Heart left ventricle (tissue), 16 donors: ENCODE results near the gene XRCC3. TPM values are rescaled to one million over a fixed set of nuclear protein-coding genes. Genes with fewer than 3 reads are reported as not detected.

Experiments used
- ATAC-seq, 4 donors: fragments of 200-7000 bp; cut with Tn5 transposase; one replicate each; pipeline ENCODE4 v1.9.1; 2020 to 2022; ENCODE audit warnings: moderate library complexity in 4 of 4, mild to moderate bottlenecking in 3 of 4, moderate number of reproducible peaks in 1 of 4
- DNase-seq, 5 donors: peaks; one replicate each; pipeline ENCODE4 v3.0.0-alpha.2; 2020
- H3K27ac ChIP-seq, 12 donors: fragments of 200-600 bp; sonication (generic) in 4 of 12; one replicate each; pipeline versions ENCODE4 v1.5.0 to v1.8.0; 2016 to 2022; ENCODE audit warnings: mild to moderate bottlenecking in 2 of 12
- H3K27me3 ChIP-seq, 9 donors: fragments of 200-600 bp; sonication (generic) in 2 of 9; one replicate each; pipeline versions ENCODE4 v1.5.1 to v1.8.0; 2016 to 2022; ENCODE audit warnings: mild to moderate bottlenecking in 3 of 9
- H3K36me3 ChIP-seq, 9 donors: fragments of 200-600 bp; sonication (generic) in 2 of 9; one replicate each; pipeline versions ENCODE4 v1.5.0 to v1.8.0; 2018 to 2022; ENCODE audit warnings: mild to moderate bottlenecking in 2 of 9
- H3K4me1 ChIP-seq, 12 donors: fragments of 200-600 bp; sonication (generic) in 4 of 12; one replicate each; pipeline versions ENCODE4 v1.5.0 to v1.8.0; 2016 to 2022; ENCODE audit warnings: mild to moderate bottlenecking in 3 of 12
- H3K4me3 ChIP-seq, 12 donors: fragments of 200-600 bp; sonication (generic) in 4 of 12; one replicate each; pipeline versions ENCODE4 v1.5.0 to v1.8.0; 2017 to 2022; ENCODE audit warnings: mild to moderate bottlenecking in 9 of 12, moderate library complexity in 4 of 12
- H3K9me3 ChIP-seq, 12 donors: fragments of 200-600 bp; sonication (generic) in 4 of 12; one replicate each; pipeline versions ENCODE4 v1.5.0 to v1.8.0; 2016 to 2022; ENCODE audit warnings: mild to moderate bottlenecking in 1 of 12
- CTCF ChIP-seq, 12 donors: fragments of 200-600 bp; sonication (generic) in 4 of 12; IDR thresholded peaks; one replicate each; pipeline versions ENCODE4 v1.5.0 to v1.8.0; 2018 to 2022; ENCODE audit warnings: antibody characterized with exemption in 12 of 12, mild to moderate bottlenecking in 5 of 12
- POLR2A ChIP-seq, 2 donors: fragments of 450-650 bp; IDR thresholded peaks; one replicate each; pipeline ENCODE4 v1.6.1; 2017; ENCODE audit warnings: antibody characterized with exemption in 2 of 2, mild to moderate bottlenecking in 2 of 2, moderate library complexity in 2 of 2
- WGBS, 4 donors: extraction: QIAGEN DNeasy Blood & Tissue Kit in 2 of 4; methylation state at CpG; one replicate each; pipeline versions ENCODE4 v1.1.5 to v1.1.7; 2013 to 2018; 5-methylcytosine and 5-hydroxymethylcytosine counted together
- intact Hi-C, 10 donors: fragments of 100-400 bp; cut with DNase I; formaldehyde crosslinking; loops; one replicate each; pipeline versions ENCODE4 v1.11.1 to v1.14.2; 2022
- polyA plus RNA-seq, 2 donors: library from polyadenylated mRNA; stranded (reverse); fragments of 200-250 nt; gene quantifications; one replicate each; pipeline ENCODE4 v1.2.3, GENCODE V29; 2013
- total RNA-seq, 9 donors: library from RNA; depleted of rRNA in 2 of 9; stranded (reverse); fragments of >200 nt in 2 of 9; fragmentation: NEBNext Ultra II Directional in 3 of 9; extraction: Animal tissue kit (Norgen Biotek cat#: 25700) in 3 of 9; gene quantifications; one replicate each; pipeline versions ENCODE4 v1.1.0 to v1.2.4, GENCODE V29; 2016 to 2023
- donor health status: ischemic (EF 13 %, LVEDD 7.1; RV severe dilation, severe dysfunction).
- donor health status: healthy with polysubstance abuse.
- donor health status: DM: no; HTN: yes; CAD: no.
- donor health status: DM: no; HTN: no; CAD: no.
- donor health status: ischemic (EF 25% LVEDD 6.9; RV normal size, moderate dysfunction).
- donor health status: ischemic (EF 25% LVEDD 5.7; RV mildly dilated, moderate dysfunction).
- donor health status: healthy.
- donor health status: DM: yes; HTN: yes; CAD: no.
- donor health status: ischemic (EF 35%, LVEDD 5.7; RV mildly dilated, moderate dysfunction).
- donor health status: nonischemic (EF 11% LVEDD 7.7; RV severe dilation, severe dysfunction).
- donor health status: DM: yes; HTN: yes; CAD: no.
- donor health status: PGD.
- donor health status: ischemic (EF 29% LVEDD 5.4; RV normal size, mild dysfunction).
- donor health status: nonischemic (EF 23%, LVEDD 6.1; RV moderate dilation, normal function).

The XRCC3 gene
- total and polyA plus RNA-seq, 11 donors: 1.9 to 8.7 (median 3.0) TPM

DNA sequence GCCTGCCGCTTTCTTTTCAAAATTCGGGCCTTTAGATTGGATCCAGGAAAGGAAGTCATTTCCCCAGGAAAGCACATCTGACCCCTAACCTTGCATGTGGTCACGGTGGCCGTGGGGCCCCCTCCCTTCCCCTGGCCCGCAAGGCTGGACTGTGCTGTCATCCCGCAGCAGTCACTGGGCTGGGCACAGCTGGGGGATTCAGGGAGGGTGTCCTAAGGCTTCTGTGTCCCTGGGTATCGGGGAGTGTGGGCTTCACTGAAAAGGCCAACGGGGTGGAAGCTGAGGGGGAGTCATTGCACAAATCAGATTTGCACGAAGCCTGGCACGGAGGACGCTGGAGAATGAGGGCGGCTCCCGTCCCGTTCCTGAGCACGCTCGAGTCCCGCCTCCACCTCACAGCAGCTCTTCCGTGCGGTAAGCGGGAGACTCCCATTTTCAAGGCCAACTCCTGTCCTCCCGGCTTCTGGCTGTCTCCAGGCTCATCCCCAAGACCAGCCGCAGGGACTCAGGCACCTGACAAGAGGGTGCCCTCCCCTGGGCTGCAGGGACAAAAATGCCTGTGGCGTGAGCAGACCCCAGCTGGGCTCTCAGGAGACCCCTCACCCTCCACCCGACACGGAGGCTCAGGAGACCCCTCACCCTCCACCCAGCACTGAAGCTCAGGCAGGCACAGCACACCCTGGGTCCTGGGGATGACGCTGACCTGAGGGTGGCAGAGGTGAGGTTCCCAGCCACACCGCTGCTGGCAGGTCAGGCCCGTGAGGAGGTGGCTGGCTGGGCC lies 9.6 kb downstream of the XRCC3 start:
- WGBS, 4 donors: 58 to 78% (median 69%) methylated on average over 19 to 28 of the region's 28 CpGs
- intact Hi-C loops: no loop called here
- Histone ChIP-seq H3K36me3 (peaks cover 0 to 64% (median 43%) of the 10 kb centered on the region in 9 donors), H3K27ac (peak overlapping the region in 9 of 12 donors; percentile 9 to 66 (median 52)), H3K9me3 (no peaks in the 10 kb centered on the region), H3K4me1 (peaks cover 0 to 58% (median 30%) of the 10 kb centered on the region in 12 donors), H3K27me3 (no peaks in the 10 kb centered on the region), H3K4me3 (peak overlapping the region in 3 of 12 donors; percentile 13 to 18 (median 17))
- ATAC-seq (peak in 3 of 4 donors; percentile 5 to 61 (median 25)), DNase-seq (peak in 1 of 5 donors; percentile 54)
- TF ChIP-seq POLR2A (IDR thresholded peaks at IDR 0.05): no peak
- TF ChIP-seq CTCF (IDR thresholded peaks at IDR 0.05): no peak

- intact Hi-C loops: no loop called here
- H3K36me3 ChIP-seq: peaks cover 0 to 70% (median 47%) of the 10 kb centered on the region in 9 donors
These were observed 10.1 kb downstream of the XRCC3 start for GRCh38 chr14:103705118-103705503.

GRCh38 chr14:103704708-103705107 lies 10.5 kb downstream of the XRCC3 start:
- Histone ChIP-seq H3K4me3 (no peak overlapping the region), H3K36me3 (peaks cover 0 to 72% (median 50%) of the 10 kb centered on the region in 9 donors), H3K27me3 (no peaks in the 10 kb centered on the region), H3K9me3 (no peaks in the 10 kb centered on the region), H3K4me1 (peaks cover 0 to 68% (median 39%) of the 10 kb centered on the region in 12 donors), H3K27ac (peak overlapping the region in 9 of 12 donors; percentile 20 to 66 (median 50))
- intact Hi-C loops: no loop called here
- DNase-seq: peak in 1 of 5 donors; percentile 10
- 58 to 70% (median 65%) methylated on average over 13 of the region's 13 CpGs for WGBS, 4 donors
- TF ChIP-seq CTCF (IDR thresholded peaks at IDR 0.05) (no peak), POLR2A (IDR thresholded peaks at IDR 0.05) (no peak)
- ATAC-seq: no peak

More at GRCh38 chr14:103705118-103705503, 10.1 kb downstream of the XRCC3 start:
- 51 to 68% (median 60%) methylated on average over 15 of the region's 15 CpGs for WGBS, 4 donors
- peak overlapping the region in 1 of 12 donors; percentile 18 for H3K4me3 ChIP-seq
- no peak for TF ChIP-seq POLR2A (IDR thresholded peaks at IDR 0.05)
- no peak for TF ChIP-seq CTCF (IDR thresholded peaks at IDR 0.05)
- H3K27ac ChIP-seq: peak overlapping the region in 9 of 12 donors; percentile 20 to 66 (median 50)
- ATAC-seq: peak; percentile 16 to 73 (median 36)
- H3K9me3 ChIP-seq: no peaks in the 10 kb centered on the region
- no peaks in the 10 kb centered on the region for H3K27me3 ChIP-seq
- DNase-seq: peak in 4 of 5 donors; percentile 49 to 71 (median 54)
- peaks cover 0 to 63% (median 35%) of the 10 kb centered on the region in 12 donors for H3K4me1 ChIP-seq
